ENCODE results near the gene RAB3B. TPM values are rescaled to one million over a fixed set of nuclear protein-coding genes. Genes with fewer than 3 reads are reported as not detected.
A peak's percentile ranks its signal among the peaks of the same experiment; 100 is the strongest.
"Not testable (repeated sequence)": the region's sequence is repeated elsewhere in the genome, so short reads cannot be mapped to it uniquely, and the experiment has no call there.

Gene RAB3B
- total RNA-seq, result 15.6 and 33.9 TPM in 2 replicates

GRCh38 chr1:51990478-51990965, at the start of gene RAB3B:
TSS of gene RAB3B (minus strand) at chr1:51990700. CDS start at chr1:51977117, 13,583 bp downstream.
- peak; percentile 50 for DNase-seq (ENCODE audit: low read depth)

- no peak for DNase-seq (ENCODE audit: low read depth)
These were observed 47.4 kb upstream of the RAB3B start for GRCh38 chr1:52037909-52038308.

GRCh38 chr1:52037402-52037814, 46.9 kb upstream of the RAB3B start:
- DNase-seq (ENCODE audit: low read depth), result peak; percentile 61

GRCh38 chr1:52034050-52034384, 43.5 kb upstream of the RAB3B start:
- no peak for DNase-seq (ENCODE audit: low read depth)

- DNase-seq (ENCODE audit: low read depth), result peak; percentile 87
These were observed 42.9 kb upstream of the RAB3B start, which contains the start of gene KTI12 for GRCh38 chr1:52033190-52034049. TSS of gene KTI12 (minus strand) at chr1:52033810. CDS start at chr1:52033761, 49 bp downstream.

GRCh38 chr1:52032785-52033131, 42.3 kb upstream of the RAB3B start:
- peak; percentile 32 for DNase-seq (ENCODE audit: low read depth)

GRCh38 chr1:52032124-52032784, 41.8 kb upstream of the RAB3B start:
- no peak for DNase-seq (ENCODE audit: low read depth)

- not testable (repeated sequence) for DNase-seq (ENCODE audit: low read depth)
These were observed 38.3 kb upstream of the RAB3B start for GRCh38 chr1:52028839-52029238.

- peak; percentile 6 for DNase-seq (ENCODE audit: low read depth)
These were observed 37.8 kb upstream of the RAB3B start for GRCh38 chr1:52028328-52028727.

GRCh38 chr1:52026278-52026677, 35.8 kb upstream of the RAB3B start:
- no peak for DNase-seq (ENCODE audit: low read depth)

- no peak for DNase-seq (ENCODE audit: low read depth)
These were observed 31.6 kb upstream of the RAB3B start for GRCh38 chr1:52022133-52022532.

GRCh38 chr1:52008071-52008809, 17.7 kb upstream of the RAB3B start:
- DNase-seq (ENCODE audit: low read depth), result no peak

- DNase-seq (ENCODE audit: low read depth), result peak; percentile 29
These were observed 16.9 kb upstream of the RAB3B start for GRCh38 chr1:52007215-52008002.

- DNase-seq (ENCODE audit: low read depth), result peak; percentile 76
These were observed 15.6 kb upstream of the RAB3B start for GRCh38 chr1:52006081-52006553.

GRCh38 chr1:52005548-52005947, 15.0 kb upstream of the RAB3B start:
- DNase-seq (ENCODE audit: low read depth), result peak; percentile 90

- DNase-seq (ENCODE audit: low read depth), result no peak
These were observed 13.4 kb upstream of the RAB3B start for GRCh38 chr1:52003877-52004276.

GRCh38 chr1:52002038-52002917, 11.8 kb upstream of the RAB3B start:
- peak; percentile 91 for DNase-seq (ENCODE audit: low read depth)

- DNase-seq (ENCODE audit: low read depth), result no peak
These were observed 8.2 kb upstream of the RAB3B start for GRCh38 chr1:51998701-51999100.

- DNase-seq (ENCODE audit: low read depth), result no peak
These were observed 7.5 kb upstream of the RAB3B start for GRCh38 chr1:51997974-51998382.

Measured in renal cortical epithelial cell (primary cell).